Skeletal muscle satellite cell (primary cell): Measurements from ENCODE around the gene BORCS5.
"Not testable (repeated sequence)": the region's sequence is repeated elsewhere in the genome, so short reads cannot be mapped to it uniquely, and the experiment has no call there.

Experiments
- H3K27me3 ChIP-seq: 2 replicates; pipeline ENCODE4 v1.7.0; 2013; ENCODE audit warnings: low read length; ENCODE audit not compliant: control insufficient read depth, insufficient read depth
- H3K36me3 ChIP-seq: 2 replicates; pipeline ENCODE4 v1.7.0; 2013; ENCODE audit warnings: mild to moderate bottlenecking, control low read depth, low read length; ENCODE audit not compliant: insufficient read depth
- H3K4me1 ChIP-seq: 2 replicates; pipeline ENCODE4 v1.7.0; 2013; ENCODE audit warnings: low read length; ENCODE audit not compliant: control insufficient read depth, insufficient read depth
- H3K4me2 ChIP-seq: 2 replicates; pipeline ENCODE4 v1.7.0; 2013; ENCODE audit warnings: mild to moderate bottlenecking, low read length
- H3K4me3 ChIP-seq: 2 replicates; pipeline ENCODE4 v1.7.0; 2013; ENCODE audit warnings: low read length
- H3K9ac ChIP-seq: 2 replicates; pipeline ENCODE4 v1.7.0; 2013; ENCODE audit warnings: mild to moderate bottlenecking, low read depth, low read length, moderate library complexity
- H3K9me3 ChIP-seq: replicated peaks from 2 replicates; pipeline ENCODE4 v1.7.0; 2013; ENCODE audit warnings: mild to moderate bottlenecking, control low read depth, low read length

BORCS5 gene

GRCh38 chr12:12471982-12472961 is 115.4 kb downstream of the BORCS5 start:
- H3K36me3 ChIP-seq, H3K9me3 ChIP-seq, H3K27me3 ChIP-seq, H3K4me3 ChIP-seq, H3K9ac ChIP-seq, H3K4me1 ChIP-seq, H3K4me2 ChIP-seq: not testable (repeated sequence)

GRCh38 chr12:12473223-12473622 is 116.3 kb downstream of the BORCS5 start:
- H3K9me3 ChIP-seq, result no peaks in the 10 kb centered on the region
- peaks cover 8% of the 10 kb centered on the region for H3K36me3 ChIP-seq
- H3K27me3 ChIP-seq, result no peaks in the 10 kb centered on the region
- no peak overlapping the region for H3K4me2 ChIP-seq
- no peak overlapping the region for H3K4me3 ChIP-seq
- no peaks in the 10 kb centered on the region for H3K4me1 ChIP-seq
- H3K9ac ChIP-seq, result no peak overlapping the region

DNA sequence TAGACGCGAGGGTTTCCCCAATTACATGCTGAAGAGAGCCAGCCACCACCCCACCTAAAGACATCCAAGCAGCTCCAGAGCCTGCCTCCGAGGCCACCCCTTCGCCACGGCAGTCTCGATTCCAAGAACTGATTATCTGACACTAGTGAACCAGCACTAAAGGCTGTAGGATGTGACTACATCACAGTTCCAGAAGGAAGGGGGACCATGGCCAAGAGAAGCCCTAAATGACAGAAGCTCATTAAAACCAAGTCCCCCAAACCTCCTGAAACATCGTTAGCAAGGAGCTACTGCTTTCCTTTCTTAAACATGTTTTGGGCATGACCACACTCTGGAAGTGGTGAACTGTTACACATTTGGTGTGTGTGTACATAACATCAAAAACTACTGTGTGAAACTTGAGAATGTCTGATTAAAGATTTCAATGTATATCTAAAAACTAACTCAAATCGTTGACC is 117.6 kb downstream of the BORCS5 start:
- no peaks in the 10 kb centered on the region for H3K4me1 ChIP-seq
- H3K36me3 ChIP-seq, result peaks cover 8% of the 10 kb centered on the region
- H3K4me3 ChIP-seq, result no peak overlapping the region
- no peaks in the 10 kb centered on the region for H3K9me3 ChIP-seq
- H3K4me2 ChIP-seq, result no peak overlapping the region
- no peaks in the 10 kb centered on the region for H3K27me3 ChIP-seq
- H3K9ac ChIP-seq, result no peak overlapping the region

- H3K27me3 ChIP-seq, result no peaks in the 10 kb centered on the region
- H3K9ac ChIP-seq, result no peak overlapping the region
- no peak overlapping the region for H3K4me2 ChIP-seq
- H3K4me3 ChIP-seq, result no peak overlapping the region
- H3K9me3 ChIP-seq, result no peaks in the 10 kb centered on the region
- H3K4me1 ChIP-seq, result no peaks in the 10 kb centered on the region
- H3K36me3 ChIP-seq, result peaks cover 8% of the 10 kb centered on the region
Measured at GRCh38 chr12:12474931-12475795, 118.3 kb downstream of the BORCS5 start.

GRCh38 chr12:12476857-12477531 is 120.1 kb downstream of the BORCS5 start:
- Histone ChIP-seq H3K9ac (no peak overlapping the region), H3K4me3 (no peak overlapping the region), H3K27me3 (no peaks in the 10 kb centered on the region), H3K9me3 (no peaks in the 10 kb centered on the region), H3K4me1 (no peaks in the 10 kb centered on the region), H3K4me2 (no peak overlapping the region), H3K36me3 (peaks cover 8% of the 10 kb centered on the region)

GRCh38 chr12:12477532-12477890 is 120.6 kb downstream of the BORCS5 start:
- Histone ChIP-seq H3K27me3 (no peaks in the 10 kb centered on the region), H3K4me2 (no peak overlapping the region), H3K9me3 (no peaks in the 10 kb centered on the region), H3K4me1 (no peaks in the 10 kb centered on the region), H3K9ac (no peak overlapping the region), H3K36me3 (peaks cover 8% of the 10 kb centered on the region), H3K4me3 (no peak overlapping the region)

GRCh38 chr12:12480074-12480473 is 123.2 kb downstream of the BORCS5 start:
- Histone ChIP-seq H3K9me3 (no peaks in the 10 kb centered on the region), H3K4me3 (no peak overlapping the region), H3K9ac (no peak overlapping the region), H3K4me2 (no peak overlapping the region), H3K27me3 (no peaks in the 10 kb centered on the region), H3K36me3 (peaks cover 8% of the 10 kb centered on the region), H3K4me1 (no peaks in the 10 kb centered on the region)

GRCh38 chr12:12481631-12482030 is 124.8 kb downstream of the BORCS5 start:
- H3K9me3 ChIP-seq, result no peaks in the 10 kb centered on the region
- no peak overlapping the region for H3K9ac ChIP-seq
- H3K4me1 ChIP-seq, result no peaks in the 10 kb centered on the region
- H3K27me3 ChIP-seq, result no peaks in the 10 kb centered on the region
- peaks cover 12% of the 10 kb centered on the region for H3K36me3 ChIP-seq
- no peak overlapping the region for H3K4me3 ChIP-seq
- H3K4me2 ChIP-seq, result no peak overlapping the region

DNA sequence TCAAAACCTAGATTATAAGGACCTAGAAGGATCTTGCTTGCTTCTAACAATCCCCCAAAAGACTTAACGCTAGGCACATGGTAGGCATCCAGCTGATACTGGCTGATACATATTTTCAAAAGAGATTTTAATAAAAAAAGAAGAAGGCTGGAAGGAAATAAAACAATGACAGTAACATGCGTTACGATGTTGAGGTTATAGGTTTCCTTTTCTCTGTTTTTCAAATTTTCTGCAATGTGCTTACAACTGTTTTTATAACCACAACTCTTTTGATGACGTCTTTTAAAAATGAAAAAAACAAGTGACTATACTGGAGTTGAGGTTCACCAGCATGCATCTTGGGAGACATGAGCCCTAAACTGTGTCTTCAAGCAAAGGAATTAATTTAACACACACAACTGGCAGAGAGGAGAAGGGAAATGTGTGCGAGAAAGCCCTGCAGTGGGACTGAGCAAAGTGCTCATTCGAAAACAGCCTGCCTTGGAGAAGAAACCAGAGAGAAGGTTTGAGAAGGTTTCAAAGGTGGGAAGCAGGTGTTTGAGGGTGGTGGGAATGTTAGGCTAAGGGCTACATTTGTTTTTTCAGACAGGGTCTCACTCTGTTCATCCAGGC is 125.4 kb downstream of the BORCS5 start:
- H3K36me3 ChIP-seq, result peaks cover 7% of the 10 kb centered on the region
- no peaks in the 10 kb centered on the region for H3K9me3 ChIP-seq
- H3K4me1 ChIP-seq, result no peaks in the 10 kb centered on the region
- no peak overlapping the region for H3K9ac ChIP-seq
- H3K4me2 ChIP-seq, result no peak overlapping the region
- H3K27me3 ChIP-seq, result no peaks in the 10 kb centered on the region
- H3K4me3 ChIP-seq, result no peak overlapping the region

GRCh38 chr12:12482959-12483358 is 126.1 kb downstream of the BORCS5 start:
- Histone ChIP-seq H3K4me2 (no peak overlapping the region), H3K4me3 (no peak overlapping the region), H3K9ac (no peak overlapping the region)

DNA sequence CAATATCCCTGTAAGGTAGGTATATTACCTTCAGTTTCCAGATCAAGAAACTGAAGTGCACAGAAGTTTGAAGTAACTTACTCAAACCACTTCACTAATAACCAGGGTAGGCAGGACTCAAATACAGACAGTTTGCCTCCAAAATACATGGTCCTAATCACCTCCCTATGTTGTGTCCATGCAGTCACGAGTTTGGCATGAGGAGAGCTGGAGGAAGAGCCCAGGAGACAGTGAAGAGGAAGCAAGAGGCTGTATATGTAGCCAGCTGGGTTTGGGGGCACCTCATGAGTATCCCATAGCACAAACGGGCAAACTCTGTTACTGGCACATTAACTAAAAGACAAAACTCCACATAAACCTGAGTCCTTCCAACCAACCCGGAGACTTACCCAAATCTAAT is 126.6 kb downstream of the BORCS5 start:
- no peaks in the 10 kb centered on the region for H3K4me1 ChIP-seq
- H3K4me3 ChIP-seq, result no peak overlapping the region
- H3K9ac ChIP-seq, result no peak overlapping the region

More at GRCh38 chr12:12482959-12483358, 126.1 kb downstream of the BORCS5 start:
- H3K4me1 ChIP-seq, result no peaks in the 10 kb centered on the region
- H3K36me3 ChIP-seq, result peaks cover 3% of the 10 kb centered on the region
- no peaks in the 10 kb centered on the region for H3K9me3 ChIP-seq
- no peaks in the 10 kb centered on the region for H3K27me3 ChIP-seq

More for the DNA sequence above, 126.6 kb downstream of the BORCS5 start:
- Histone ChIP-seq H3K4me2 (no peak overlapping the region), H3K9me3 (no peaks in the 10 kb centered on the region), H3K36me3 (peaks cover 3% of the 10 kb centered on the region), H3K27me3 (no peaks in the 10 kb centered on the region)
